ENCODE data around the gene SCRT2.

Gene SCRT2

GRCh38 chr20:661474-662270 lies 13.9 kb downstream of the SCRT2 start:
- Mint-ChIP-seq H3K9me3 (no peaks in the 10 kb centered on the region), H3K27me3 (ENCODE audit: low read depth) (peaks cover 67% of the 10 kb centered on the region), H3K27ac (no peak overlapping the region)

GRCh38 chr20:658731-659291 lies 16.8 kb downstream of the SCRT2 start:
- peaks cover 65% of the 10 kb centered on the region for H3K27me3 Mint-ChIP-seq (ENCODE audit: low read depth)
- H3K36me3 Mint-ChIP-seq (ENCODE audit: low read depth), result no peaks in the 10 kb centered on the region
- H3K4me1 Mint-ChIP-seq (ENCODE audit: low read depth), result peaks cover 8% of the 10 kb centered on the region
- no peak overlapping the region for H3K4me3 Mint-ChIP-seq
- no peak for DNase-seq (ENCODE audit: low spot score)
- no peak overlapping the region for H3K27ac Mint-ChIP-seq
- H3K9me3 Mint-ChIP-seq, result no peaks in the 10 kb centered on the region

More at GRCh38 chr20:661474-662270, 13.9 kb downstream of the SCRT2 start:
- Mint-ChIP-seq H3K4me3 (no peak overlapping the region), H3K36me3 (ENCODE audit: low read depth) (no peaks in the 10 kb centered on the region), H3K4me1 (ENCODE audit: low read depth) (peaks cover 4% of the 10 kb centered on the region)
- DNase-seq (ENCODE audit: low spot score), result no peak

DNA sequence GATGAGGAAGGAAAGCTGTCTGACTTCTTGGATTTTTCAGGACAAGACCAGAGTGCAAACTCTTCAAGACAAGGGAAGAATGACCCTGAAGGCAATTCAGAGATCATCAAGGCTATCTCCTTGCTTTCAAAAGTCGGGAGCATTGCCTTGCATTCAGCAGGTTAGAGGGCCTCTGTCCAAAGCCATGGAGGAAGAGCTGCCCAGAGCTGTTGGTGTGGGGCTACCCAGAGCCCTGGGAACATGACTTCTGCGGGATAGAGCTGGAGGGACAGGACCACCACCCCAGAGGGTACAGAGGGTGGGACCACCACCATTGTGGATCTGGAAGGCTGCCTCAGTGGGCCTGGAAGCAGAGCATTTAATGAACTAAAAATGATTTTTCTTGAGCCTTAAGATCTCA lies 17.4 kb downstream of the SCRT2 start:
- H3K4me1 Mint-ChIP-seq (ENCODE audit: low read depth), result peaks cover 7% of the 10 kb centered on the region

DNA sequence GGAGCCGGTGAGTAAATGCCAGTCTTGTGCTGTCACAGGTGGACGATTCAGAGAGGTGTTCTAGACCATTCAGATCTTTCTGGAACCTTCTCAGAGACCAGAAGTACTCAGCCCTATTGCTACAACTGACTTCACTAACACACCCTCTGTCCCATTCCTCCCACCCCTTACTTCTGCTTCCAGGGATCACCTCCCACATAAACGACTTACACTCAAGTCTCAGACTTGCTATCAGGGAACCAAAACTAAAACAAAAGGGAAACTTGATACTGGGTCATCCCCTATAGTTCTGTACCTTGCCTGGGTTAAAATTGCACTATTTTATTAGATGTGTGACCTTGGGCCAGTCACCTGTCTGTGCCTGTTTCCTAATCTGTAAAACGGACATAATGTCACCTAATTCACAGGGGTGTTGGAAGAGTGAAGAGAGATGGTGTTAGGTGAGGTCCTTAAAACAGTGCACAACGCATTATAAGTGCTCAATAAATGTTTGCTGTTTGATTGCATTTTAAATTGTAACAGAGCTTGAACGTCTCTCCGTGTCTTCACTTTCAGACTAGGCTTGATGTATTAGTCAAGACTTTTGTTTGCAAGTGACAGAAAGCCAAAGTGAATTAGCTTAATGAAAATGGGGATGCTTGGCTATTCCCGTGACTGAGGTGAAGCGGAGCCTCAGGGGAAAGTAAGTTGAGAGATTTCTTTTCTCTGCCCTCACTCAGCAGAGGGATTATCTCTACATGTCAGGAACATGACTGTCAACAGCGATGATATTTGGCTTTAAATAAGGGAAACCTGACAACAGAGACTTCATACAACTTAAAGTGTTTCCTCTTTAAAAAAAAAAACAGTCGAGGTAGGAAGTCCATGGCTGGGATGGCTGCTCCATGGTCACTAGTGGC lies 19.6 kb downstream of the SCRT2 start:
- Mint-ChIP-seq H3K4me1 (ENCODE audit: low read depth) (peaks cover 14% of the 10 kb centered on the region), H3K27me3 (ENCODE audit: low read depth) (peaks cover 45% of the 10 kb centered on the region)

More for the DNA sequence above, 17.4 kb downstream of the SCRT2 start:
- Mint-ChIP-seq H3K27ac (no peak overlapping the region), H3K9me3 (no peaks in the 10 kb centered on the region), H3K27me3 (ENCODE audit: low read depth) (peaks cover 63% of the 10 kb centered on the region), H3K4me3 (no peak overlapping the region), H3K36me3 (ENCODE audit: low read depth) (no peaks in the 10 kb centered on the region)
- DNase-seq (ENCODE audit: low spot score), result no peak

GRCh38 chr20:654417-654750 lies 21.2 kb downstream of the SCRT2 start:
- Mint-ChIP-seq H3K27me3 (ENCODE audit: low read depth) (peaks cover 39% of the 10 kb centered on the region), H3K27ac (no peak overlapping the region), H3K36me3 (ENCODE audit: low read depth) (peaks cover 8% of the 10 kb centered on the region), H3K4me3 (peak overlapping the region; percentile 83), H3K4me1 (ENCODE audit: low read depth) (peaks cover 14% of the 10 kb centered on the region), H3K9me3 (no peaks in the 10 kb centered on the region)
- no peak for DNase-seq (ENCODE audit: low spot score)

More for the DNA sequence above, 19.6 kb downstream of the SCRT2 start:
- H3K9me3 Mint-ChIP-seq, result no peaks in the 10 kb centered on the region
- H3K36me3 Mint-ChIP-seq (ENCODE audit: low read depth), result no peaks in the 10 kb centered on the region
- H3K4me3 Mint-ChIP-seq, result no peak overlapping the region
- DNase-seq (ENCODE audit: low spot score), result no peak
- no peak overlapping the region for H3K27ac Mint-ChIP-seq

GRCh38 chr20:653590-654416 lies 21.8 kb downstream of the SCRT2 start:
- H3K27me3 Mint-ChIP-seq (ENCODE audit: low read depth), result peaks cover 33% of the 10 kb centered on the region
- no peak for DNase-seq (ENCODE audit: low spot score)
- peaks cover 16% of the 10 kb centered on the region for H3K4me1 Mint-ChIP-seq (ENCODE audit: low read depth)
- H3K4me3 Mint-ChIP-seq, result peak overlapping the region; percentile 83
- H3K36me3 Mint-ChIP-seq (ENCODE audit: low read depth), result peaks cover 12% of the 10 kb centered on the region
- H3K27ac Mint-ChIP-seq, result peak overlapping the region; percentile 50
- no peaks in the 10 kb centered on the region for H3K9me3 Mint-ChIP-seq

DNA sequence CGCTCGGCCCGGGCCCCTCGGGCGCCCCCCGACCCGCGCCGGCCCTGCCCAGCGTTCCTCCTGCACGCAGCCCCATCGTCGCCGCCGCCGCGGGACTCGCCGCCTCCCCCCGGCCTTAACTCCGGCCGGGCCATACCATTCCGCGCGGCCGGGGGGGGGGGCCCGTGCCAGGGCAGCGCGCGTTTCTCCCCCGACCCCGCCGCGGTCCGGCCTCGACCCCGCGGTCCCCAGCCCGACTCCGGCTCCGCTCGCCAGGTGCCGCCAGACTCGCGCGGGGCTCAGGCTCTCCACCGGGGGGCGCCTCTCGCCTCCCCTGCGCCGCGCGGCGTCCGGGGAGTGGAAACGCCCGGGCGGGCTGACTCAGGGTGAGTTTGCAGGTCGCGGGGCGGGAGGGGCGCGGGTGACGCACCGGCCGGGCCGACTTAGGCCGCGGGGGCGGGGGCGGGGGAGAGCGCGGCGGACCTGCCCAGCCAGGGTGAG lies 22.5 kb downstream of the SCRT2 start, which contains the start of gene SRXN1:
Gene SRXN1 (minus strand): TSS at position 91 of the 480 bp plus-strand sequence. CDS start 15 bp downstream, at position 76.
- Mint-ChIP-seq H3K9me3 (no peaks in the 10 kb centered on the region), H3K36me3 (ENCODE audit: low read depth) (peaks cover 18% of the 10 kb centered on the region), H3K27ac (peak within 1 kb of the TSS; percentile 69), H3K4me1 (ENCODE audit: low read depth) (peaks cover 16% of the 10 kb centered on the region), H3K27me3 (ENCODE audit: low read depth) (peaks cover 26% of the 10 kb centered on the region), H3K4me3 (peak within 1 kb of the TSS; percentile 88)
- DNase-seq (ENCODE audit: low spot score), result peak; percentile 86

DNA sequence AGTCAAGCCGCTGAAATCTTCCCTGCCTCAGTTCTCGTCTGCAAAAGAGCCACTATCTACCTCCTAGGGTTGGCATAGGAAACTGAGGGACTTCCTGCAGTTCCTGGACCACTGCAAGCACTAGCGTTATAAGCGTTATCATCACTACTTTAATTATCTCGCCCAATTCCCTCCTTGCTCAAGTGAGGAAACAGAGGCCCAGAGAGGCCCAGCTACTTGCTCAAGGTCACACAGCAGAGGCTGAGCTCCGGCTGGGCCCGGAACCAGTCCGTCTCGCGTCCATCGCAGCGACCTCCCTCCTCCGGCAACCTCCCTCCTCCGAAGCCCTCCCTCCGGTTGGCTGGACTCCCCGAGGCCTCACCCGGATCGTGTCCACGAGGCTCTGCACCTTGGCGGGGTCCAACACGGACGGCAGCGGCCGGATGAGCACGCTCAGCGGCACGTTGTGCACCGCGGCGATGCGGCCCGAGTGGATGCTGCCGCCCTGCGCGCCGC lies 22.9 kb downstream of the SCRT2 start:
- no peak for DNase-seq (ENCODE audit: low spot score)
- Mint-ChIP-seq H3K27ac (peak overlapping the region; percentile 69), H3K4me3 (peak overlapping the region; percentile 88), H3K27me3 (ENCODE audit: low read depth) (peaks cover 21% of the 10 kb centered on the region), H3K4me1 (ENCODE audit: low read depth) (peaks cover 16% of the 10 kb centered on the region), H3K9me3 (no peaks in the 10 kb centered on the region), H3K36me3 (ENCODE audit: low read depth) (peaks cover 23% of the 10 kb centered on the region)

DNA sequence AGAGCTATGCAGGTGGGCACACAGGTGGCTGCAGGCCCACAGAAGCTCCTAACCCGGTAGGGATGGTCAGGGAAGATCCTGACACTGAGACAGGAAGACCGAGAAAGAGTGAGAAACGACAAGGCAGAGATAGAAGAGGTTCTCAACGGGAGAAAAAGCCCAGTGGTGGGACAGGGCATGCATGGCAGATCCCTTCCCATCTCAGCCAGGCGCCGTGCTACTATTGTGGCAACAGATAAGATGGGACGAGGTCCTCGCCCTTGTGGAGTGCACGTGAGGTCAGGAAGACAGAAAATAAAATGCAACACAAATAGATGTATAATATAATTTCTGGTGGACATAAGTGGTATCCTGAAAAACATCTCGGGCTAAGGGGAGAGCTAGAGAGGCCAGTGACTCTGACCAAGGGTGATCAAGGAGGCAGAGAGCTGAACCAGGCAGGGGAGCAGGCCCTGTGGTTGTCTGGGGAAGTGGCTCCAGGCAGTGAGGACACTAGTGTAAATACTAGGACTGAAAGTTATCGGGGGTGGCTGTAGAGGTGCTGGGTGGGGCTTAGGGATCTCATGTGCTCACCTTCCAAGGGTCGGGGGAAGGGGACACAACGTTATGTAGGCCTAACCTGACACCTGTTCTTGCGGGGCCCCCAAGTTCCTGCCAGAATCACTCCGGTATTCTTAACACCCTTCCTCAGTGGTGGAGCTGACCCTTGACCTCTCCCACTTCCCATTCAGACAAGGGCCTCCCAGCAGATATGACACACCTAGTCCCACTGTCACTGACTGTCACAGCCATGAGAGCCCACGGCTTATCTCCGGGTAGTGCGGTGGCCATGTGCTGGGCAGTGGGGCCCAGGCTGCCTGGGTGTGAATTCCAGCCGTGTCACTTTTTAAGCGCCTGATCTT lies 23.6 kb downstream of the SCRT2 start:
- Mint-ChIP-seq H3K4me1 (ENCODE audit: low read depth) (peaks cover 16% of the 10 kb centered on the region), H3K9me3 (no peaks in the 10 kb centered on the region), H3K36me3 (ENCODE audit: low read depth) (peaks cover 28% of the 10 kb centered on the region), H3K4me3 (peak overlapping the region; percentile 88), H3K27ac (peak overlapping the region; percentile 69), H3K27me3 (ENCODE audit: low read depth) (peaks cover 14% of the 10 kb centered on the region)
- no peak for DNase-seq (ENCODE audit: low spot score)

DNA sequence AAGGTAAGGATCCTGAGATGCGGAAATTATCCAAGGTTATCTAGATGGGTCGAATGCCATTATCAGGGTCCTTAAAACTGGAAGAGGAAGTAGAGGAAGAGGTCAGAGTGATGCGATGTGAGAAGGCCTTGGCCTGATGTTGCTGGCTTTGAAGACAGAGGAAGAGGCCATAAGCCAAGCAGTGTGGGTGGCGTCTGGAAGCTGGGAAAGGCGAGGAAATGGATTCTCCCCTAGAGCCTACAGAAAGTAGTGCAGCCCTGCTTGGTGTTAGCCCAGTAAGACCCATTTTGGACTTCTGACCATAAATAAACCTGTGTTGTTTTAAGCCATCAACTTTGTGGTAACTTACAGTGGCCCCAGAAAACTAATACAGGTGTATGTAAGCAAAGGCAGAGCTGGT lies 24.6 kb downstream of the SCRT2 start:
- no peaks in the 10 kb centered on the region for H3K9me3 Mint-ChIP-seq
- H3K4me1 Mint-ChIP-seq (ENCODE audit: low read depth), result peaks cover 16% of the 10 kb centered on the region
- DNase-seq (ENCODE audit: low spot score), result no peak

DNA sequence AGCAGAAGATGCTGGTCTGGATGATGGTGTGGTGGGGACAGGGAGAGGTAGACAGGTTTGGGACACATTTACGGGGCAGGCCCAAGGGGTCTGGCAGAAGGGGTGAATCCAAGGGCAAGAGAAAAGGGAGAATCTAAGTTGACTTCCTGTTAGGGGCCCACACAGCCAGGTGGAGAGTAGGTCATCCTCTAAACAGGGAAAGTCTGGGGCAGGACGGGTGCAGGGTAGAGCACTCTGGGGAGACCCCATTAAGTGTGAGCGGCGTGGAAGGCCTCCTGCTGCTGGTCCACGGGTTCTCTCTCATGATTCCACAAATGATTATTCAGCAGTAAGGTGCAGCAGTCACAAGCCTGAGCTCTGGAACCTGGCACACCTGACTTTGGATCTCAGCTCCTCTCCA lies 25.3 kb downstream of the SCRT2 start:
- Mint-ChIP-seq H3K4me3 (no peak overlapping the region), H3K27ac (no peak overlapping the region), H3K4me1 (ENCODE audit: low read depth) (peaks cover 21% of the 10 kb centered on the region), H3K27me3 (ENCODE audit: low read depth) (peaks cover 5% of the 10 kb centered on the region), H3K36me3 (ENCODE audit: low read depth) (peaks cover 31% of the 10 kb centered on the region), H3K9me3 (no peaks in the 10 kb centered on the region)
- DNase-seq (ENCODE audit: low spot score), result no peak

More for the DNA sequence above, 24.6 kb downstream of the SCRT2 start:
- Mint-ChIP-seq H3K27ac (no peak overlapping the region), H3K36me3 (ENCODE audit: low read depth) (peaks cover 31% of the 10 kb centered on the region), H3K27me3 (ENCODE audit: low read depth) (peaks cover 9% of the 10 kb centered on the region), H3K4me3 (peak overlapping the region; percentile 88)

DNA sequence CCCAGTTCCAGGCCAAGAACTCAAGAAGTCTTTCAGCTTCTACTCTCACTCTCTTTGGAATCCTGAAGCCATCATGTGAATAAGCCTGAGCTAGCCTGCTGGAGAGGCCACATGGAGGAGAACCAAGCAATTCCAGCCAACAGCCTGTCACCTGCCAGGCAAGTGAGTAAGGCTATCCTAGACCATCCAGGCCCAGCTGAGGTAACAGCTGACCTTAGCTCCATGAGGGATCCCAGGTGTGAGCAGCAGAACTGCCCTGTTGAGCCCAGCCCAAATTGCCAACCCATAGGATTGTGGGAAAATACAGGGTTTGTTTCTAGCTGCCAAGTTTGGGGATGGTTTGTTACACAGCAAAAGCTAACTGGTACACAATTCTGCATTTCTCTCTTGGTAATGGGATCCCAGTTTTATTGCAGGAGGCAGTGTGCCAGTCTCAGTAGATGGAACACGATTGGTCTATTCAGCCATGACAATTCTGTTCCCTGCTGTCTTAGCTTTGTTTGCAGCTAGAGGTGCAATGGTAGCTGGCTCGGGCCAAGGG lies 28.1 kb downstream of the SCRT2 start:
- Mint-ChIP-seq H3K4me1 (ENCODE audit: low read depth) (peaks cover 16% of the 10 kb centered on the region), H3K9me3 (no peaks in the 10 kb centered on the region), H3K27me3 (ENCODE audit: low read depth) (peaks cover 11% of the 10 kb centered on the region), H3K36me3 (ENCODE audit: low read depth) (peaks cover 31% of the 10 kb centered on the region), H3K4me3 (no peak overlapping the region), H3K27ac (no peak overlapping the region)
- no peak for DNase-seq (ENCODE audit: low spot score)
